ES-I3 (cell line): Measurements from ENCODE around the gene KCNK10.

Experiments used
- H3K36me3 ChIP-seq: 2 replicates; pipeline ENCODE4 v1.6.1; 2013; ENCODE audit warnings: mild to moderate bottlenecking, low read length, control low read depth, moderate library complexity; ENCODE audit not compliant: insufficient read depth
- H3K4me1 ChIP-seq: 2 replicates; pipeline ENCODE4 v1.6.1; 2013; ENCODE audit warnings: mild to moderate bottlenecking, control low read depth, low read length; ENCODE audit not compliant: insufficient read depth
- H3K9ac ChIP-seq: 2 replicates; pipeline ENCODE4 v1.6.1; 2013; ENCODE audit warnings: low read depth, mild to moderate bottlenecking, low read length, moderate library complexity
- H3K9me3 ChIP-seq: 2 replicates; pipeline ENCODE4 v1.6.1; 2013; ENCODE audit warnings: mild to moderate bottlenecking, low read length, moderate library complexity; ENCODE audit not compliant: control insufficient read depth, insufficient read depth

KCNK10 gene

GRCh38 chr14:88305528-88306322 is 17.3 kb downstream of the KCNK10 start:
- H3K4me1 ChIP-seq = no peaks in the 10 kb centered on the region
- no peak overlapping the region for H3K9ac ChIP-seq
- no peaks in the 10 kb centered on the region for H3K36me3 ChIP-seq
- H3K9me3 ChIP-seq = no peaks in the 10 kb centered on the region

GRCh38 chr14:88303041-88303440 is 20.0 kb downstream of the KCNK10 start:
- no peaks in the 10 kb centered on the region for H3K9me3 ChIP-seq
- H3K9ac ChIP-seq = no peak overlapping the region
- no peaks in the 10 kb centered on the region for H3K4me1 ChIP-seq
- H3K36me3 ChIP-seq = no peaks in the 10 kb centered on the region

GRCh38 chr14:88301381-88301780 is 21.7 kb downstream of the KCNK10 start:
- no peak overlapping the region for H3K9ac ChIP-seq
- no peaks in the 10 kb centered on the region for H3K36me3 ChIP-seq
- no peaks in the 10 kb centered on the region for H3K4me1 ChIP-seq
- H3K9me3 ChIP-seq = no peaks in the 10 kb centered on the region

- H3K4me1 ChIP-seq = no peaks in the 10 kb centered on the region
- H3K9me3 ChIP-seq = no peaks in the 10 kb centered on the region
- H3K9ac ChIP-seq = no peak overlapping the region
- H3K36me3 ChIP-seq = no peaks in the 10 kb centered on the region
Measured at GRCh38 chr14:88300817-88301216, 22.3 kb downstream of the KCNK10 start.

GRCh38 chr14:88299865-88300530 is 23.1 kb downstream of the KCNK10 start:
- H3K36me3 ChIP-seq = no peaks in the 10 kb centered on the region
- no peaks in the 10 kb centered on the region for H3K4me1 ChIP-seq
- no peaks in the 10 kb centered on the region for H3K9me3 ChIP-seq
- no peak overlapping the region for H3K9ac ChIP-seq

GRCh38 chr14:88297306-88297705 is 25.8 kb downstream of the KCNK10 start:
- Histone ChIP-seq H3K9ac (no peak overlapping the region), H3K36me3 (no peaks in the 10 kb centered on the region), H3K9me3 (no peaks in the 10 kb centered on the region)

GRCh38 chr14:88296351-88296750 is 26.7 kb downstream of the KCNK10 start:
- H3K4me1 ChIP-seq = no peaks in the 10 kb centered on the region

More at GRCh38 chr14:88297306-88297705, 25.8 kb downstream of the KCNK10 start:
- no peaks in the 10 kb centered on the region for H3K4me1 ChIP-seq

GRCh38 chr14:88289996-88290395 is 33.1 kb downstream of the KCNK10 start:
- Histone ChIP-seq H3K9ac (no peak overlapping the region), H3K4me1 (no peaks in the 10 kb centered on the region), H3K36me3 (no peaks in the 10 kb centered on the region), H3K9me3 (no peaks in the 10 kb centered on the region; the same call in 1 of the 2 replicates)

More at GRCh38 chr14:88296351-88296750, 26.7 kb downstream of the KCNK10 start:
- no peaks in the 10 kb centered on the region for H3K36me3 ChIP-seq
- no peak overlapping the region for H3K9ac ChIP-seq
- H3K9me3 ChIP-seq = no peaks in the 10 kb centered on the region

- H3K9ac ChIP-seq = no peak overlapping the region
Measured at GRCh38 chr14:88289234-88289633, 33.8 kb downstream of the KCNK10 start.

GRCh38 chr14:88286309-88286708 is 36.8 kb downstream of the KCNK10 start:
- Histone ChIP-seq H3K4me1 (no peaks in the 10 kb centered on the region), H3K36me3 (no peaks in the 10 kb centered on the region), H3K9me3 (no peaks in the 10 kb centered on the region; the same call in 1 of the 2 replicates), H3K9ac (no peak overlapping the region)

More at GRCh38 chr14:88289234-88289633, 33.8 kb downstream of the KCNK10 start:
- Histone ChIP-seq H3K36me3 (no peaks in the 10 kb centered on the region), H3K4me1 (no peaks in the 10 kb centered on the region), H3K9me3 (no peaks in the 10 kb centered on the region; the same call in 1 of the 2 replicates)

GRCh38 chr14:88281447-88281846 is 41.6 kb downstream of the KCNK10 start:
- Histone ChIP-seq H3K9me3 (no peaks in the 10 kb centered on the region), H3K4me1 (no peaks in the 10 kb centered on the region), H3K9ac (no peak overlapping the region), H3K36me3 (no peaks in the 10 kb centered on the region)

GRCh38 chr14:88276923-88277596 is 46.0 kb downstream of the KCNK10 start:
- H3K9me3 ChIP-seq = no peaks in the 10 kb centered on the region
- H3K36me3 ChIP-seq = no peaks in the 10 kb centered on the region
- H3K9ac ChIP-seq = no peak overlapping the region
- H3K4me1 ChIP-seq = no peaks in the 10 kb centered on the region

GRCh38 chr14:88272390-88273269 is 50.4 kb downstream of the KCNK10 start:
- no peaks in the 10 kb centered on the region for H3K36me3 ChIP-seq
- H3K9ac ChIP-seq = no peak overlapping the region
- no peaks in the 10 kb centered on the region for H3K9me3 ChIP-seq
- H3K4me1 ChIP-seq = 0 out of 2 replicates have a peak, but pooled peaks cover 2% of the 10 kb centered on the region

GRCh38 chr14:88271205-88271604 is 51.9 kb downstream of the KCNK10 start:
- Histone ChIP-seq H3K9me3 (no peaks in the 10 kb centered on the region), H3K36me3 (no peaks in the 10 kb centered on the region), H3K4me1 (0 out of 2 replicates have a peak, but pooled peaks cover 2% of the 10 kb centered on the region), H3K9ac (no peak overlapping the region)
